HEK293T (cell line): ENCODE results near the gene ZDHHC1.

Experiments
- ELF4 ChIP-seq: fragments of 450-650 bp; IDR thresholded peaks from 2 replicates; pipeline ENCODE4 v1.6.1; 2017; ENCODE audit warnings: antibody characterized with exemption
- FOXK2 ChIP-seq: fragments of 450-650 bp; IDR thresholded peaks from 2 replicates; pipeline ENCODE4 v1.6.1; 2016; ENCODE audit warnings: mild to moderate bottlenecking
- L3MBTL2 ChIP-seq: fragments of 450-650 bp; conservative IDR thresholded peaks from 2 replicates; pipeline ENCODE4 v1.6.1; 2016; ENCODE audit warnings: mild to moderate bottlenecking
- TARDBP ChIP-seq: fragments of 450-650 bp; IDR thresholded peaks from 2 replicates; pipeline ENCODE4 v1.6.1; 2016

GRCh38 chr16:67438824-67439393 is 22.6 kb upstream of the ZDHHC1 start:
- TF ChIP-seq FOXK2 (no peak), ELF4 (no peak), TARDBP (no peak), L3MBTL2 (no peak)
